DOHH2 (cell line): ENCODE results near the gene GAS6.

Experiments
- EZH2phosphoT487 ChIP-seq: fragments of 200-600 bp; sonication (generic); IDR thresholded peaks from 2 replicates; pipeline ENCODE4 v1.6.1; 2017; ENCODE audit warnings: borderline replicate concordance, mild to moderate bottlenecking, antibody characterized with exemption, low read length, moderate library complexity, mixed read lengths
- TF ChIP-seq, protein P1 (sequence below): fragments of 200-600 bp; sonication (generic); IDR thresholded peaks from one replicate; pipeline ENCODE4 v1.5.1; 2014; ENCODE audit warnings: antibody characterized with exemption, mild to moderate bottlenecking, low read depth, low read length; ENCODE audit not compliant: poor library complexity, severe bottlenecking

DNA sequence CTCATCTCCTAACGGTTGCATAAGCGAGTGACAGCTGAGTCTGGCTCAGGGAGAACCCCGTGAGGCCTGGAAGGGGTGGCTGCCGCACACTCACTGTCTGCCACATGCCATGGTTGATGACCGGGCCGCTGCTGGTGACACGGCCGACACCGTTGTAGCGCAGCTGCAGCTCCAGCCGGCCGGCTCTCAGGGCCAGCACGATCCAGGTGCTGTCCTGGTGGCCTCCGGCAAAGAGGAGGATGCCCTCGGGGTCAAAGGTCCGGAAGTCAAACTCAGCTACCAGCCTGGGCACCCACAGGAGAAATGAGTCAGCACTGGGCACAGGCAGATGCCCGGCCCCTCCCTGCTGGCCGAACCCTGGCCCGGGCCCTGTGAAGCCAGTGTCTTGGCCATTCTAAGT is 31.7 kb downstream of the GAS6 start:
- TF ChIP-seq, protein P1, sequence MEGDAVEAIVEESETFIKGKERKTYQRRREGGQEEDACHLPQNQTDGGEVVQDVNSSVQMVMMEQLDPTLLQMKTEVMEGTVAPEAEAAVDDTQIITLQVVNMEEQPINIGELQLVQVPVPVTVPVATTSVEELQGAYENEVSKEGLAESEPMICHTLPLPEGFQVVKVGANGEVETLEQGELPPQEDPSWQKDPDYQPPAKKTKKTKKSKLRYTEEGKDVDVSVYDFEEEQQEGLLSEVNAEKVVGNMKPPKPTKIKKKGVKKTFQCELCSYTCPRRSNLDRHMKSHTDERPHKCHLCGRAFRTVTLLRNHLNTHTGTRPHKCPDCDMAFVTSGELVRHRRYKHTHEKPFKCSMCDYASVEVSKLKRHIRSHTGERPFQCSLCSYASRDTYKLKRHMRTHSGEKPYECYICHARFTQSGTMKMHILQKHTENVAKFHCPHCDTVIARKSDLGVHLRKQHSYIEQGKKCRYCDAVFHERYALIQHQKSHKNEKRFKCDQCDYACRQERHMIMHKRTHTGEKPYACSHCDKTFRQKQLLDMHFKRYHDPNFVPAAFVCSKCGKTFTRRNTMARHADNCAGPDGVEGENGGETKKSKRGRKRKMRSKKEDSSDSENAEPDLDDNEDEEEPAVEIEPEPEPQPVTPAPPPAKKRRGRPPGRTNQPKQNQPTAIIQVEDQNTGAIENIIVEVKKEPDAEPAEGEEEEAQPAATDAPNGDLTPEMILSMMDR, result no peak
- no peak for TF ChIP-seq EZH2phosphoT487
